ENCODE measurements around the gene ZEB2.

GRCh38 chr2:144376460-144376859 is 143.5 kb downstream of the ZEB2 start:
- no peak for TF ChIP-seq CTCF (IDR thresholded peaks at IDR 0.05)
- TF ChIP-seq POLR2AphosphoS5 (IDR thresholded peaks at IDR 0.05) = no peak

Measured in breast epithelium (tissue), 3 donors.